ENCODE data around the gene TOM1L1.
"Not testable (repeated sequence)": the region's sequence is repeated elsewhere in the genome, so short reads cannot be mapped to it uniquely, and the experiment has no call there.

The TOM1L1 gene

GRCh38 chr17:54900457-54901229 lies at the start of gene TOM1L1:
TOM1L1 (plus strand) TSS chr17:54900852; CDS start chr17:54900866, 14 bp downstream.
- peak; percentile 58 to 87 for DNase-seq

GRCh38 chr17:54859187-54859586 lies 41.5 kb upstream of the TOM1L1 start:
- DNase-seq = no peak

GRCh38 chr17:54860617-54861470 lies 39.8 kb upstream of the TOM1L1 start:
- DNase-seq = no peak

- no peak for DNase-seq
Measured at GRCh38 chr17:54861471-54861983, 39.1 kb upstream of the TOM1L1 start.

- DNase-seq = no peak
Measured at GRCh38 chr17:54863176-54863575, 37.5 kb upstream of the TOM1L1 start.

- no peak for DNase-seq
Measured at GRCh38 chr17:54864070-54864469, 36.6 kb upstream of the TOM1L1 start.

- no peak for DNase-seq
Measured at GRCh38 chr17:54864636-54865356, 35.9 kb upstream of the TOM1L1 start.

- no peak for DNase-seq
Measured at GRCh38 chr17:54867634-54868033, 33.0 kb upstream of the TOM1L1 start.

GRCh38 chr17:54870671-54871175 lies 29.9 kb upstream of the TOM1L1 start:
- DNase-seq = no peak

- not testable (repeated sequence) for DNase-seq
Measured at GRCh38 chr17:54875906-54876305, 24.7 kb upstream of the TOM1L1 start.

- DNase-seq = no peak
Measured at GRCh38 chr17:54876656-54877195, 23.9 kb upstream of the TOM1L1 start.

- DNase-seq = no peak
Measured at GRCh38 chr17:54881255-54881972, 19.2 kb upstream of the TOM1L1 start.

GRCh38 chr17:54882371-54882770 lies 18.3 kb upstream of the TOM1L1 start:
- no peak for DNase-seq

- no peak for DNase-seq
Measured at GRCh38 chr17:54882950-54883349, 17.7 kb upstream of the TOM1L1 start.

- DNase-seq = no peak
Measured at GRCh38 chr17:54883939-54884338, 16.7 kb upstream of the TOM1L1 start.

GRCh38 chr17:54887787-54888186 lies 12.9 kb upstream of the TOM1L1 start:
- DNase-seq = no peak

- DNase-seq = no peak
Measured at GRCh38 chr17:54888254-54888653, 12.4 kb upstream of the TOM1L1 start.

GRCh38 chr17:54888981-54889380 lies 11.7 kb upstream of the TOM1L1 start:
- DNase-seq = no peak

- DNase-seq = peak; percentile 42 to 82
Measured at GRCh38 chr17:54891176-54891821, 9.4 kb upstream of the TOM1L1 start.

- DNase-seq = no peak
Measured at GRCh38 chr17:54892360-54892759, 8.3 kb upstream of the TOM1L1 start.

- no peak for DNase-seq
Measured at GRCh38 chr17:54898576-54898975, 2.1 kb upstream of the TOM1L1 start.

Measured in NCI-H524 (cell line).